ENCODE results near the gene ASTN2.

The ASTN2 gene

GRCh38 chr9:117029341-117029740 is 385.5 kb downstream of the ASTN2 start:
- DNase-seq (ENCODE audit: low read depth in 2 of 3, low spot score in 1 of 3), result no peak

- no peak for DNase-seq (ENCODE audit: low read depth in 2 of 3, low spot score in 1 of 3)
These were observed 386.6 kb downstream of the ASTN2 start for GRCh38 chr9:117028103-117028858.

- no peak for DNase-seq (ENCODE audit: low read depth in 2 of 3, low spot score in 1 of 3)
These were observed 393.0 kb downstream of the ASTN2 start for GRCh38 chr9:117021906-117022305.

- no peak for DNase-seq (ENCODE audit: low read depth in 2 of 3, low spot score in 1 of 3)
These were observed 395.8 kb downstream of the ASTN2 start for GRCh38 chr9:117018966-117019617.

- no peak for DNase-seq (ENCODE audit: low read depth in 2 of 3, low spot score in 1 of 3)
These were observed 397.4 kb downstream of the ASTN2 start for GRCh38 chr9:117017414-117017985.

- no peak for DNase-seq (ENCODE audit: low read depth in 2 of 3, low spot score in 1 of 3)
These were observed 400.8 kb downstream of the ASTN2 start for GRCh38 chr9:117014061-117014460.

GRCh38 chr9:117013440-117013995 is 401.3 kb downstream of the ASTN2 start:
- no peak for DNase-seq (ENCODE audit: low read depth in 2 of 3, low spot score in 1 of 3)

- DNase-seq (ENCODE audit: low read depth in 2 of 3, low spot score in 1 of 3), result no peak
These were observed 404.8 kb downstream of the ASTN2 start for GRCh38 chr9:117010061-117010460.

- no peak for DNase-seq (ENCODE audit: low read depth in 2 of 3, low spot score in 1 of 3)
These were observed 406.0 kb downstream of the ASTN2 start for GRCh38 chr9:117008876-117009275.

- DNase-seq (ENCODE audit: low read depth in 2 of 3, low spot score in 1 of 3), result no peak
These were observed 406.4 kb downstream of the ASTN2 start for GRCh38 chr9:117008461-117008860.

GRCh38 chr9:117002686-117003085 is 412.2 kb downstream of the ASTN2 start:
- no peak for DNase-seq (ENCODE audit: low read depth in 2 of 3, low spot score in 1 of 3)

GRCh38 chr9:117000834-117001233 is 414.0 kb downstream of the ASTN2 start:
- DNase-seq (ENCODE audit: low read depth in 2 of 3, low spot score in 1 of 3), result no peak

GRCh38 chr9:117000196-117000723 is 414.6 kb downstream of the ASTN2 start:
- no peak for DNase-seq (ENCODE audit: low read depth in 2 of 3, low spot score in 1 of 3)

- no peak for DNase-seq (ENCODE audit: low read depth in 2 of 3, low spot score in 1 of 3)
These were observed 416.6 kb downstream of the ASTN2 start for GRCh38 chr9:116998305-116998704.

- DNase-seq (ENCODE audit: low read depth in 2 of 3, low spot score in 1 of 3), result no peak
These were observed 422.0 kb downstream of the ASTN2 start for GRCh38 chr9:116992865-116993264.

- no peak for DNase-seq (ENCODE audit: low read depth in 2 of 3, low spot score in 1 of 3)
These were observed 423.8 kb downstream of the ASTN2 start for GRCh38 chr9:116991051-116991450.

- DNase-seq (ENCODE audit: low read depth in 2 of 3, low spot score in 1 of 3), result no peak
These were observed 424.3 kb downstream of the ASTN2 start for GRCh38 chr9:116990592-116990991.

- DNase-seq (ENCODE audit: low read depth in 2 of 3, low spot score in 1 of 3), result no peak
These were observed 427.0 kb downstream of the ASTN2 start for GRCh38 chr9:116987721-116988485.

GRCh38 chr9:116986015-116986414 is 428.8 kb downstream of the ASTN2 start:
- no peak for DNase-seq (ENCODE audit: low read depth in 2 of 3, low spot score in 1 of 3)

GRCh38 chr9:116985596-116985995 is 429.3 kb downstream of the ASTN2 start:
- DNase-seq (ENCODE audit: low read depth in 2 of 3, low spot score in 1 of 3), result no peak

- no peak for DNase-seq (ENCODE audit: low read depth in 2 of 3, low spot score in 1 of 3)
These were observed 430.7 kb downstream of the ASTN2 start for GRCh38 chr9:116984111-116984510.
